ENCODE data around the gene SIGLEC15. TPM values are rescaled to one million over a fixed set of nuclear protein-coding genes. Genes with fewer than 3 reads are reported as not detected.

The SIGLEC15 gene, protein sequence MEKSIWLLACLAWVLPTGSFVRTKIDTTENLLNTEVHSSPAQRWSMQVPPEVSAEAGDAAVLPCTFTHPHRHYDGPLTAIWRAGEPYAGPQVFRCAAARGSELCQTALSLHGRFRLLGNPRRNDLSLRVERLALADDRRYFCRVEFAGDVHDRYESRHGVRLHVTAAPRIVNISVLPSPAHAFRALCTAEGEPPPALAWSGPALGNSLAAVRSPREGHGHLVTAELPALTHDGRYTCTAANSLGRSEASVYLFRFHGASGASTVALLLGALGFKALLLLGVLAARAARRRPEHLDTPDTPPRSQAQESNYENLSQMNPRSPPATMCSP
- total RNA-seq (2013): 5.5 TPM
- 1 to 10 TPM; 6.5 to 9.9 (median 7.8) TPM for polyA plus RNA-seq
- 11.9 and 18.7 TPM in 2 replicates for polyA minus RNA-seq
- 0.37 to 4.0 (median 2.1) reads per million in 11 experiments for total RNA-seq

DNA sequence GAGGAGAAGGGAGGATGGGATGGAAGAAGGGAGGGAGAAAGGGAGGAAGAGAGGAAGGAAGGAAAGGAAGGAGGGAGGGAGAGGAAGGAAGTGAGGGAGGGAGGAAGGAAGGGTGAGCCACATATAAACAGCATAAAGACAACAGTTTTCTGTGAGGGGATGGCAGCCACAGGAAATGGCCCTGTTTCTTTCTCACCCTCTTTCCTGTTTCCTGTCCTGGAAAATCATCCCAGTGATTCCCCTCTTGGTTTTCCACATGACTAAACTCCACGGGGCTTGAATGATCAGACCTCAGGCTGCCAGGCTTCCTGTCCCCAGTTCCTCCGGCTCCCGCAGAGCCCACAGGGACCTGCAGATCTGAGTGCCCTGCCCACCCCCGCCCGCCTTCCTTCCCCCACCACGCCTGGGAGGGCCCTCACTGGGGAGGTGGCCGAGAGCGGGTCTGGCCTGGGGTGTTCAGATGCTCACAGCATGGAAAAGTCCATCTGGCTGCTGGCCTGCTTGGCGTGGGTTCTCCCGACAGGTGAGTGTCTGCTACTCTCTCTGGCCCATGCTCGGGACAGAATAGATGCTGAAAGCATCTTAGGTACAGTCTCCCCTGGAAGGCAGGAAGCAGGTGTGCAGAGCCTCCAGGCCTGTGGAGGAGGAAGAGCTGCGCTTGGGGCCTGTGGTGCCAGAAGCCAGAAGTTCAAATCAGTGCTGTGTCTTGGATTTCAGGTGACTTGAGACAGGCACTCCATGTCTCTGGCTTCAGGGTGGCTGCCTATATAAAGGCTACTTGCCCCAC is at the start of gene SIGLEC15:
Gene SIGLEC15, plus strand, starts transcription at position 418 of the 787 bp plus-strand sequence. Its CDS starts 54 bp downstream, at position 472.
- TF ChIP-seq, protein P1, sequence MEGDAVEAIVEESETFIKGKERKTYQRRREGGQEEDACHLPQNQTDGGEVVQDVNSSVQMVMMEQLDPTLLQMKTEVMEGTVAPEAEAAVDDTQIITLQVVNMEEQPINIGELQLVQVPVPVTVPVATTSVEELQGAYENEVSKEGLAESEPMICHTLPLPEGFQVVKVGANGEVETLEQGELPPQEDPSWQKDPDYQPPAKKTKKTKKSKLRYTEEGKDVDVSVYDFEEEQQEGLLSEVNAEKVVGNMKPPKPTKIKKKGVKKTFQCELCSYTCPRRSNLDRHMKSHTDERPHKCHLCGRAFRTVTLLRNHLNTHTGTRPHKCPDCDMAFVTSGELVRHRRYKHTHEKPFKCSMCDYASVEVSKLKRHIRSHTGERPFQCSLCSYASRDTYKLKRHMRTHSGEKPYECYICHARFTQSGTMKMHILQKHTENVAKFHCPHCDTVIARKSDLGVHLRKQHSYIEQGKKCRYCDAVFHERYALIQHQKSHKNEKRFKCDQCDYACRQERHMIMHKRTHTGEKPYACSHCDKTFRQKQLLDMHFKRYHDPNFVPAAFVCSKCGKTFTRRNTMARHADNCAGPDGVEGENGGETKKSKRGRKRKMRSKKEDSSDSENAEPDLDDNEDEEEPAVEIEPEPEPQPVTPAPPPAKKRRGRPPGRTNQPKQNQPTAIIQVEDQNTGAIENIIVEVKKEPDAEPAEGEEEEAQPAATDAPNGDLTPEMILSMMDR (IDR thresholded peaks at IDR 0.05): no peak
- peak within 1 kb of the TSS in 1 of 2 donors; percentile 92 for H3K27ac ChIP-seq (ENCODE audit: low read depth in 1 of 2, low read length in 2 of 2)
- H3K36me3 ChIP-seq (replicated peaks in 1 of 2; ENCODE audit: control insufficient read depth in 1 of 2, insufficient read depth in 2 of 2, low read length in 2 of 2): no peaks in the 10 kb centered on the region
- peaks cover 52 to 58% of the 10 kb centered on the region in 2 donors for H3K4me1 ChIP-seq (ENCODE audit: control insufficient read depth in 1 of 2, insufficient read depth in 2 of 2, low read length in 2 of 2)
- H3K79me2 ChIP-seq (ENCODE audit: insufficient read depth, low read length): peaks cover 11% of the 10 kb centered on the region
- Mint-ChIP-seq H3K4me3 (no peak within 1 kb of the TSS), H3K4me1 (peaks cover 62% of the 10 kb centered on the region), H3K9me3 (peaks cover 0 to 4% (median 2%) of the 10 kb centered on the region in 7 donors), H3K27ac (peak within 1 kb of the TSS in 6 of 7 donors; percentile 58 to 98 (median 71)), H3K27me3 (ENCODE audit: low read depth in 3 of 3) (peaks cover 0 to 3% (median 0%) of the 10 kb centered on the region in 3 donors), H3K36me3 (peaks cover 0 to 6% of the 10 kb centered on the region in 2 donors)
- DNase-seq: no peak
- no peak within 1 kb of the TSS for H3K4me2 ChIP-seq (replicated peaks; ENCODE audit: extremely low read depth, low read length, poor library complexity, severe bottlenecking)
- intact Hi-C loops (cut with micrococcal nuclease): no loop called here
- no peak within 1 kb of the TSS for H3K4me3 ChIP-seq (replicated peaks in 1 of 3; ENCODE audit: low read depth in 2 of 3, low read length in 3 of 3)
- no peaks in the 10 kb centered on the region for H4K20me1 ChIP-seq (ENCODE audit: insufficient read depth, low read length)
- H3K9me3 ChIP-seq (replicated peaks in 1 of 2; ENCODE audit: control insufficient read depth in 1 of 2, insufficient read depth in 1 of 2, low read length in 2 of 2): no peaks in the 10 kb centered on the region
- no peaks in the 10 kb centered on the region for H3K27me3 ChIP-seq (ENCODE audit: control insufficient read depth in 2 of 2, insufficient read depth in 2 of 2, low read length in 2 of 2)
- H2AFZ ChIP-seq (ENCODE audit: insufficient read depth, low read depth, low read length, poor library complexity, severe bottlenecking): peak within 1 kb of the TSS; percentile 49
- 10% methylated on average over 10 of the region's 12 CpGs for WGBS (ENCODE audit: insufficient coverage)
- no peak within 1 kb of the TSS for H3K9ac ChIP-seq (ENCODE audit: insufficient read depth, low read length, poor library complexity, severe bottlenecking)

DNA sequence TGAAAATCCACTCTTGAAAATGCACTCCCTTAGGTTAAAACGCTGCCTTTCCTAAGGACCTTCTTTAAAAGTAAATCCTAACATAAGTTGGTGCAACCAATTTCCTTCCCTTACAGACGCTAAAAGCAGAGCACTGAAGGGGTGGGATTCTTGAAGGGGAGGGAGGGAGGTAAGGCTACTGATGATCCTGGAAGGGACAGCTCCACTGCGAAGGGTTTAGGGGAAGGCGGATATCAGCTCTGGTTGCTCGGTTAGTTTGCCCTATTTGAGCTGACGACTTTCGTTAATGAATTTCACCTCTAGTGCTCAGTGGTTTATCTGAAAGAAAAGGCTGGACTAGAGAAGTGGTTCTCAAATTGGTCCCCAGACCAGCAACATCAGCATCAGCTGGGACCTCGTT is 49.7 kb upstream of the SIGLEC15 start:
- Histone ChIP-seq H3K4me2 (replicated peaks; ENCODE audit: extremely low read depth, low read length, poor library complexity, severe bottlenecking) (peak overlapping the region; percentile 82), H3K9ac (ENCODE audit: insufficient read depth, low read length, poor library complexity, severe bottlenecking) (peak overlapping the region; percentile 76), H4K20me1 (ENCODE audit: insufficient read depth, low read length) (no peaks in the 10 kb centered on the region), H3K27ac (ENCODE audit: low read depth in 1 of 2, low read length in 2 of 2) (peak overlapping the region; percentile 71 to 84), H3K9me3 (replicated peaks in 1 of 2; ENCODE audit: control insufficient read depth in 1 of 2, insufficient read depth in 1 of 2, low read length in 2 of 2) (no peaks in the 10 kb centered on the region), H2AFZ (ENCODE audit: insufficient read depth, low read depth, low read length, poor library complexity, severe bottlenecking) (peak overlapping the region; percentile 93), H3K36me3 (replicated peaks in 1 of 2; ENCODE audit: control insufficient read depth in 1 of 2, insufficient read depth in 2 of 2, low read length in 2 of 2) (no peaks in the 10 kb centered on the region), H3K79me2 (ENCODE audit: insufficient read depth, low read length) (no peaks in the 10 kb centered on the region), H3K27me3 (ENCODE audit: control insufficient read depth in 2 of 2, insufficient read depth in 2 of 2, low read length in 2 of 2) (peaks cover 3 to 4% of the 10 kb centered on the region in 2 donors), H3K4me3 (replicated peaks in 1 of 3; ENCODE audit: low read depth in 2 of 3, low read length in 3 of 3) (peak overlapping the region; percentile 51 to 86 (median 63)), H3K4me1 (ENCODE audit: control insufficient read depth in 1 of 2, insufficient read depth in 2 of 2, low read length in 2 of 2) (peaks cover 5 to 9% of the 10 kb centered on the region in 2 donors)
- Mint-ChIP-seq H3K9me3 (peaks cover 0 to 9% (median 2%) of the 10 kb centered on the region in 7 donors), H3K4me3 (peak overlapping the region; percentile 88 to 94), H3K4me1 (peaks cover 13% of the 10 kb centered on the region), H3K27me3 (ENCODE audit: low read depth in 3 of 3) (peaks cover 10 to 28% (median 14%) of the 10 kb centered on the region in 3 donors), H3K27ac (peak overlapping the region; percentile 82 to 93 (median 87)), H3K36me3 (peaks cover 0 to 2% of the 10 kb centered on the region in 2 donors)
- 46% methylated on average over 3 of the region's 8 CpGs for WGBS (ENCODE audit: insufficient coverage)
- DNase-seq: no peak
- intact Hi-C loops (cut with micrococcal nuclease): loop anchor here (5.0 to 10.0 kb wide), 2 partner anchors 59 to 62 kb away; no protein-coding TSS in a partner anchor
- TF ChIP-seq, protein P1 (IDR thresholded peaks at IDR 0.05): no peak
